Dendritic cell treated with granulocyte-macrophage colony-stimulating factor and Interleukin-4, amounts not matched to agents 40 ng/mL and 50 ng/mL, for 4 days (primary cell): ENCODE results near the gene TBC1D1.

Source experiments
- H3K27ac Mint-ChIP-seq: one replicate; pipeline ENCODE4 v1.8.0; 2022; ENCODE audit warnings: mild to moderate bottlenecking, mixed read lengths
- H3K27me3 Mint-ChIP-seq: one replicate; pipeline ENCODE4 v1.8.0; 2022; ENCODE audit warnings: mild to moderate bottlenecking, mixed read lengths
- H3K36me3 Mint-ChIP-seq: one replicate; pipeline ENCODE4 v1.8.0; 2022; ENCODE audit warnings: low read depth, mixed read lengths
- H3K4me1 Mint-ChIP-seq: one replicate; pipeline ENCODE4 v1.8.0; 2022; ENCODE audit warnings: low read depth, mixed read lengths
- H3K4me3 Mint-ChIP-seq: one replicate; pipeline ENCODE4 v1.8.0; 2022; ENCODE audit warnings: mild to moderate bottlenecking, moderate library complexity, mixed read lengths
- H3K9me3 Mint-ChIP-seq: one replicate; pipeline ENCODE4 v1.8.0; 2022; ENCODE audit warnings: mixed read lengths
- intact Hi-C: fragments of 100-400 bp; cut with micrococcal nuclease; formaldehyde crosslinking; loops from one replicate; pipeline ENCODE4 v1.15.0; 2022

TBC1D1 gene

DNA sequence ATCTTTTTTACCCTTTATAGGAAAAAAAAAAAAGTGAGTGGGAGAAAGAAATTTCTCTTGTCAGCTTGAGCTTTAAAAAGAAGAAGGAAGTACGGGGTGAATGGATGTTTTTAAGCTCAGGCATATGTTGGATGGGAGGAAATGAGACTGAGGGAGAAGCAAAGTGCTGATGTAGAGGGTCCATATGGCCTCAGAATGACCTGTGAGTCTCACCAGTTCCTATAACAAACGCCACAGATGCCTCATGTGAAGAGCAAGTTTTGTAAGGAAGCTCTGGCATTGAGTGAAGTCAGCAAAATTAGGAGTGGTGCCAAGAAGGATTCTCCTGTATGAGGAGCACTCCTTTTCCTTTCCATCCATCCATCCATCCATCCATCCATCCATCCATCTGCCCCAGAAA, 283.9 kb downstream of the TBC1D1 start:
- peaks cover 66% of the 10 kb centered on the region for H3K4me1 Mint-ChIP-seq
- H3K27ac Mint-ChIP-seq: peak overlapping the region; percentile 83
- intact Hi-C loops: loop anchor here (2.0 to 5.0 kb wide), 3 partner anchors 14 to 112 kb away; no protein-coding TSS in a partner anchor
- H3K4me3 Mint-ChIP-seq: peak overlapping the region; percentile 9
- no peaks in the 10 kb centered on the region for H3K36me3 Mint-ChIP-seq
- peaks cover 5% of the 10 kb centered on the region for H3K27me3 Mint-ChIP-seq
- no peaks in the 10 kb centered on the region for H3K9me3 Mint-ChIP-seq

DNA sequence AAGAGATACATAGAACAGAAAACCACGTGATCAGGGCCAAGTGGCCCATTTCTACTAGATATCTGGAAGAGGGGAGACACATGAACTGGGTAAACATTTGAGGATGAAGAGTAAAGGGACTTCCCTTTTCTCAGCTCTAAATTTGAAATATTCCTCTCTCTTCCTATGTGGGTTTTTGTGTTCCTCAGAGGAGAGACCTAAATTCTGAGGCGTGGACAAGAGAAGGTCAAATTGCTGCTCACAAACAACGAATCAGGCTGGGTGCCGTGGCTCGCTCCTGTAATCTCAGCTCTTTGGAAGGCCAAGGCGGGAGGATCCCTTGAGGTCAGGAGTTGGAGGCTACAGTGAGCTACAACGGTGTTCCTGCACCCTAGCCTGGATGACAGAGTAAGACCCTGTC, 285.3 kb downstream of the TBC1D1 start:
- Mint-ChIP-seq H3K36me3 (no peaks in the 10 kb centered on the region), H3K4me1 (peaks cover 67% of the 10 kb centered on the region), H3K27ac (peak overlapping the region; percentile 84), H3K9me3 (no peaks in the 10 kb centered on the region), H3K27me3 (peaks cover 5% of the 10 kb centered on the region), H3K4me3 (no peak overlapping the region)
- intact Hi-C loops: loop anchor here (5.0 kb wide), 1 partner anchor 99 kb away; no protein-coding TSS in a partner anchor

GRCh38 chr4:38177035-38177546, 286.2 kb downstream of the TBC1D1 start:
- Mint-ChIP-seq H3K27me3 (peaks cover 5% of the 10 kb centered on the region), H3K9me3 (no peaks in the 10 kb centered on the region), H3K4me3 (peak overlapping the region; percentile 60), H3K27ac (peak overlapping the region; percentile 84), H3K36me3 (no peaks in the 10 kb centered on the region), H3K4me1 (peaks cover 63% of the 10 kb centered on the region)
- intact Hi-C loops: loop anchor here (5.0 kb wide), 1 partner anchor 100 kb away; no protein-coding TSS in a partner anchor

DNA sequence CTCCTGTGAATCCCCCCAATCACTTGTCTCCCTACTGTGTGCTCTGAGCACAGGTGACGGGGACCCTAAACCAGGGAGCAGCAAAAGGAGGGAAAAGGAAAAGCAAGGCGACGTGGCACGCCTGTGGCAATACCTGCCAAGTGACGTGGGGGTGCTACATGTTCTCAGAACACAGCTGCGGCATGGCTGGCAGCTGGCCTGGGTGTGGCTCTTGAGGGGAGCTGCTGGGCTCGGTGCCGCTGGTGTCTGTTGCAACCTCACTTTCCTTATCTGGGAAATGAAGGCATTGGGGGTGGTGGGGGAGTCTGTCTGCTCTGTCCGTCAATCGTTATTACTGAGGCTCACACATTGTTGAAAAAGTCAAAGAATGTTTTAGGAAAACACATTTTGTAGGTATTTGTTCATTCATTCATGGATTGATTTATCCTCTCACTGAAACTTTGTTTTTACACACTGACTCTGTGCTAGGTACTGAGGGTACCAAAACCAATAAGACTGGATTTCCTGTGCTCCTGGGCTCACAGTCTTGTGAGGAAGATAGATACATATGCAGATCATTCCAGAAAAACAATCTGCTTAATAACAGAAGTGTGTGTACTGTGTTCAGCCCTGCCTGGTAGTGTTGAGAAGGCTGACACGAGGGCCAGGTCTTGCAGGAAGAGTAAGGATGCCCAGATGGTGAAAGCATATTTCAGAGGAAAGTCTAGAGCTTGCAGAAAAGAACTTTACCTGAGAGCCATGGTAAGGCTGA, 286.9 kb downstream of the TBC1D1 start:
- intact Hi-C loops: loop anchor here (2.0 to 5.0 kb wide), 2 partner anchors 101 to 141 kb away; no protein-coding TSS in a partner anchor
- H3K9me3 Mint-ChIP-seq: no peaks in the 10 kb centered on the region
- no peaks in the 10 kb centered on the region for H3K36me3 Mint-ChIP-seq
- peaks cover 5% of the 10 kb centered on the region for H3K27me3 Mint-ChIP-seq
- H3K4me3 Mint-ChIP-seq: no peak overlapping the region
- H3K27ac Mint-ChIP-seq: peak overlapping the region; percentile 84
- H3K4me1 Mint-ChIP-seq: peaks cover 59% of the 10 kb centered on the region

GRCh38 chr4:38178392-38178995, 287.6 kb downstream of the TBC1D1 start:
- Mint-ChIP-seq H3K4me1 (peaks cover 56% of the 10 kb centered on the region), H3K27me3 (peaks cover 5% of the 10 kb centered on the region), H3K9me3 (no peaks in the 10 kb centered on the region), H3K36me3 (no peaks in the 10 kb centered on the region), H3K4me3 (no peak overlapping the region), H3K27ac (peak overlapping the region; percentile 84)
- intact Hi-C loops: loop anchor here (2.0 to 5.0 kb wide), 2 partner anchors 101 to 140 kb away; no protein-coding TSS in a partner anchor

GRCh38 chr4:38179690-38180377, 288.9 kb downstream of the TBC1D1 start:
- Mint-ChIP-seq H3K4me1 (peaks cover 47% of the 10 kb centered on the region), H3K27ac (no peak overlapping the region), H3K9me3 (no peaks in the 10 kb centered on the region), H3K27me3 (peaks cover 2% of the 10 kb centered on the region), H3K4me3 (no peak overlapping the region), H3K36me3 (no peaks in the 10 kb centered on the region)
- intact Hi-C loops: loop anchor here (1.0 to 5.0 kb wide), 4 partner anchors 103 to 551 kb away; no protein-coding TSS in a partner anchor

DNA sequence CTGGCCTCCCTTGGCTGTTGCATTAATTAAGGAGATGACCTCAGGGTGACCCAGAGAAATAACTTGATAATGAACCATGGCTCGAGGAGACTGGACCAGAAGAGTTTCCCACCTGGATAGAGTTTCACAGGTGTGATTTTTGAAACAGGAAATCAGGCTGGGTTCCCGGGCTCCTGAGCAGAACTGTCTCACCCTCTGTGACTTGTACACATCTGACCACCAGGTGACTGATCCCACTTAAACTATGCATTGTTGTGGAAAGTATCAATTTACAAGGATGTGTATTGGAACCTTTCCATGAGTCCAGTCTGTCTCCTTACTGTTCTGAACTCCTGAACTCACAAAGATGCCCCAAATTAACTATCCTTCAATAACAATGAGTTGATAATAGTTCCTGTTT, 289.6 kb downstream of the TBC1D1 start:
- H3K27ac Mint-ChIP-seq: no peak overlapping the region
- intact Hi-C loops: no loop called here
- no peaks in the 10 kb centered on the region for H3K9me3 Mint-ChIP-seq

DNA sequence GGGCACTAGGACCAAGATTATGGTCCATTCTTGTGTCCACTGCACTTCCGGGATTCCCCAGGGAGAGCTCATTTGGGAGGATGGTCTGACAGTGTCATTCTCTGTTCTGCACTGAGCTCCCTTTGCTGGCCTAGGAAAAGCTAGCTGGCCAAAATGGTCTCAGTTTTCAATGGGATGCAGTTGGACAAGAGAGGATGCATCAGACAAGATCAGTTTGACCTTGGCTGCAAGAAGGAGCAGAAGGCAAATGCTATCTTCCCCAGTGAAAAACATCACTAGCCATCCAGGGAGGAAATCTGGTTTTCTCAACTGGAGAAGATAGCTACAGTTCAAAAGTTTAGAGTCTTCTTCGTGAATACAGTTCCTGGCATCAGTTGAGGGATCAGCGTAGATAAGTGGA, 290.4 kb downstream of the TBC1D1 start:
- peaks cover 2% of the 10 kb centered on the region for H3K27me3 Mint-ChIP-seq
- H3K4me1 Mint-ChIP-seq: peaks cover 35% of the 10 kb centered on the region
- H3K27ac Mint-ChIP-seq: no peak overlapping the region
- intact Hi-C loops: no loop called here
- H3K36me3 Mint-ChIP-seq: no peaks in the 10 kb centered on the region
- H3K9me3 Mint-ChIP-seq: no peaks in the 10 kb centered on the region
- H3K4me3 Mint-ChIP-seq: no peak overlapping the region

More for the DNA sequence above, 289.6 kb downstream of the TBC1D1 start:
- Mint-ChIP-seq H3K4me3 (no peak overlapping the region), H3K4me1 (peaks cover 41% of the 10 kb centered on the region), H3K36me3 (no peaks in the 10 kb centered on the region), H3K27me3 (peaks cover 2% of the 10 kb centered on the region)

GRCh38 chr4:38182334-38182998, 291.6 kb downstream of the TBC1D1 start:
- intact Hi-C loops: no loop called here
- no peaks in the 10 kb centered on the region for H3K36me3 Mint-ChIP-seq
- no peak overlapping the region for H3K4me3 Mint-ChIP-seq
- H3K9me3 Mint-ChIP-seq: no peaks in the 10 kb centered on the region
- peaks cover 2% of the 10 kb centered on the region for H3K27me3 Mint-ChIP-seq
- H3K27ac Mint-ChIP-seq: no peak overlapping the region
- peaks cover 24% of the 10 kb centered on the region for H3K4me1 Mint-ChIP-seq

GRCh38 chr4:38184404-38184803, 293.5 kb downstream of the TBC1D1 start:
- Mint-ChIP-seq H3K9me3 (no peaks in the 10 kb centered on the region), H3K27ac (no peak overlapping the region), H3K4me3 (no peak overlapping the region), H3K36me3 (no peaks in the 10 kb centered on the region), H3K4me1 (peaks cover 10% of the 10 kb centered on the region), H3K27me3 (no peaks in the 10 kb centered on the region)
- intact Hi-C loops: no loop called here

DNA sequence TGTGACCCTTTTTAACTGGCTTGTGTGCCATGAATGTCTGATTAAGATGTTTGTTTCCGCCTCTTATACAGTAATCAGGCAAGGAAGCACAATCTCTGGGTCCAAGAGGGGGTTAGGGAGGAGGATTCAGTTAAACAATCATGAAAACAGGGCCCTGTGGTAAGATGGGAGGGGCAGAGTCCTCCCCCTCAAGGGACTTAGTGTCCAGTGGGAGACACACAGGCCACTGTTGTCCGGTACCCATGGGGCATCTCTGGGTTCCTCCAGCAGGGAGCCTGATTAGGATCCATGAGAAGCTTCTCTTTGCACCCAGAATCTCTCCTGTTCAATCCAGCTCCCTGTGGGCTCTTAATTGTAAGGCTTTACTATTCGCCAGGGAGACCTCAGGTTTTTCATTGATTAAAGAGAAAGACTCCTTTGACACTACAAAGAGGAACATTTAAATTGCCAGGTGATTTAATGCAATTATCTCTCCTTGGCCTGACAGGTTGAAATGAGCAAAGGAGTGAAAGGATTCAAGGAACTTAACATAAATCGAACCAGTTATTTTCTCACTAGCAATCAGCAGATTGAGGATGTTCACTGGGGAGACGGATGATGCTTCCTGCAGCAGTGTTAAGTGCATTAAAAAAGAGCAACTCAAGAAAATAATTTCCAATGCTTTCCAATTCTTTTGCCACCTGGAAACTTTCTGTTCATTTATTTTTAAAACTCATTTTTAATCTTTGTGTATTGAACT, 294.7 kb downstream of the TBC1D1 start:
- H3K9me3 Mint-ChIP-seq: no peaks in the 10 kb centered on the region
- H3K27ac Mint-ChIP-seq: no peak overlapping the region
- H3K4me1 Mint-ChIP-seq: peaks cover 11% of the 10 kb centered on the region
- H3K4me3 Mint-ChIP-seq: no peak overlapping the region
- intact Hi-C loops: no loop called here
- H3K36me3 Mint-ChIP-seq: no peaks in the 10 kb centered on the region
- no peaks in the 10 kb centered on the region for H3K27me3 Mint-ChIP-seq

DNA sequence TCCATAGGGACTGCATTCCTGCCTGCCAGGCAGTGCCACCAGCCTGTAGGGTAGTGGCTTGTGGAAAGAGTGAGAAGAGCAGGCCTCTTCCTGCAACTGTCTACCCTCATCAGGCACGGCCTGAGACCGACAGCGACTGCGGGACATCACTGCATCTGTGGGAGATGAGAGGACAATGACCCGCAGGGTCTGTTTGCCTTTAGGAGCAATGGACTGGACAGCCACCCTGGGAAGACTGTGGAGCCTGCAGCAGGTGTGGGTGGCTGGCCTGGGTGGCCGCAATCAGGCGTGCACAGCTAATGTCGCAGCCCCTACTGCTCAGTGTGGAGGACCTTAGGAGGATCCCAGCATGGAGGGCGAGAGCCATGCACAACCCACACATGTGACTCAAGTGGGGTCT, 297.3 kb downstream of the TBC1D1 start:
- Mint-ChIP-seq H3K4me3 (no peak overlapping the region), H3K9me3 (no peaks in the 10 kb centered on the region), H3K4me1 (peaks cover 37% of the 10 kb centered on the region), H3K27me3 (no peaks in the 10 kb centered on the region), H3K27ac (no peak overlapping the region), H3K36me3 (no peaks in the 10 kb centered on the region)
- intact Hi-C loops: no loop called here

DNA sequence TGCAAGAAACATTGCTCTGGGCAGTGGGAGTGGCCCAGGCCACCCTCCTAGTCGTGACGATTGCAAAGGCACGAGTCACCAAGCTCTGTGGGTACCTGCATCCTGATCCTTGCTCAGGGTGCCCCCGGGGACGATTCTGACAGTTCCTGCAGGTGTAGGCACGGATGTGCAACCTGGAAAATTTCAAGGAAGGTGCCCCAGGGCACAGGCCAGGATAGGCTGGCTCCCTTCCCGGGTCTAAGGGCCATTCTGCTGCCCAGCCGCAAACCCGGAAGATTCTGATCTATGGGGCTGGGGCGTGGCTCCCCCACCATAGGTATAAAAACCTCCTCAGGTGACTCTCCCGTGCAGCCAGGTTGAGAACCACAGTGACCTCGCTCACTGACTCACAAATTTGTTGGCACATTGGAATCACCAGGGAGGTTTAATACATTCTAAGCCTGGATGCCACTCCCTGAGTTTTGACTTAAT, 297.8 kb downstream of the TBC1D1 start:
- Mint-ChIP-seq H3K9me3 (no peaks in the 10 kb centered on the region), H3K36me3 (no peaks in the 10 kb centered on the region), H3K27me3 (no peaks in the 10 kb centered on the region), H3K27ac (no peak overlapping the region), H3K4me3 (no peak overlapping the region), H3K4me1 (peaks cover 42% of the 10 kb centered on the region)
- intact Hi-C loops: no loop called here
